RWPE1 (cell line): Measurements from ENCODE around the gene IGF2BP3.

Source experiments
- CTCF ChIA-PET: fragments of 350-600 bp; sonication (Branson Sonifier 250); formaldehyde crosslinking; extraction: SDS; loops from one replicate; lab custom pipeline; 2021; lab: Yijun Ruan, JAX
- POLR2A ChIA-PET: fragments of 400-600 bp; formaldehyde crosslinking; extraction: SDS; loops from one replicate; lab custom pipeline; 2020; ENCODE audit warnings: antibody characterized with exemption; ENCODE audit not compliant: low non-redundant PET; lab: Yijun Ruan, JAX
- DNase-seq: peaks from one replicate; pipeline ENCODE4 v3.0.0; 2012; ENCODE audit warnings: low spot score
- H3K27ac ChIP-seq: fragments of 450-650 bp; 2 replicates; pipeline ENCODE4 v1.5.1; 2017
- CTCF ChIP-seq: fragments of 450-650 bp; conservative IDR thresholded peaks from 2 replicates; pipeline ENCODE4 v1.5.1; 2017; ENCODE audit warnings: low read depth, mild to moderate bottlenecking

Gene IGF2BP3

DNA sequence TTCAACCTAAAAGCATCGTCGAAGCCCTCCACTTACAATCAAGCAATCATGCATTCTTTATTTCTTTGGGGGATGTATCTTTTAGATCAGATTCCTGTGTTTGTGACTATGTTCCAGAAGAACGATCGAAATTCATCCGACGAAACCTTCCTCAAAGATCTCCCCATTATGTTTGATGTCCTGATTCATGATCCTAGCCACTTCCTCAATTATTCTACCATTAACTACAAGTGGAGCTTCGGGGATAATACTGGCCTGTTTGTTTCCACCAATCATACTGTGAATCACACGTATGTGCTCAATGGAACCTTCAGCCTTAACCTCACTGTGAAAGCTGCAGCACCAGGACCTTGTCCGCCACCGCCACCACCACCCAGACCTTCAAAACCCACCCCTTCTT, 209.9 kb downstream of the IGF2BP3 start:
- TF ChIP-seq CTCF, result no peak
- CTCF ChIA-PET, result interaction anchor here (0.7 to 1.5 kb wide), 2 partner anchors 12 to 13 kb away, joined by 3 to 4 read pairs; no protein-coding TSS in a partner anchor
- DNase-seq, result no peak
- H3K27ac ChIP-seq, result no peak overlapping the region
- POLR2A ChIA-PET, result no interaction called here
